ENCODE data around the gene UNCX.

The UNCX gene

GRCh38 chr7:1284743-1285458 lies 52.2 kb downstream of the UNCX start:
- H3K27me3 ChIP-seq (ENCODE audit: control insufficient read depth, insufficient read depth, low read length): peaks cover 12% of the 10 kb centered on the region
- H3K4me3 ChIP-seq (ENCODE audit: low read depth, low read length): no peak overlapping the region
- no peaks in the 10 kb centered on the region for H3K4me1 ChIP-seq (ENCODE audit: control insufficient read depth, insufficient read depth, low read length)

GRCh38 chr7:1285556-1286301 lies 53.1 kb downstream of the UNCX start:
- Histone ChIP-seq H3K36me3 (ENCODE audit: control insufficient read depth, insufficient read depth, low read length) (no peaks in the 10 kb centered on the region), H3K27ac (ENCODE audit: low read depth, low read length) (no peak overlapping the region), H3K4me1 (ENCODE audit: control insufficient read depth, insufficient read depth, low read length) (no peaks in the 10 kb centered on the region), H3K9me3 (ENCODE audit: control insufficient read depth, insufficient read depth, low read length) (no peaks in the 10 kb centered on the region), H3K27me3 (ENCODE audit: control insufficient read depth, insufficient read depth, low read length) (peaks cover 20% of the 10 kb centered on the region), H3K4me3 (ENCODE audit: low read depth, low read length) (no peak overlapping the region), H3K9ac (ENCODE audit: low read depth, low read length) (no peak overlapping the region)

More at GRCh38 chr7:1284743-1285458, 52.2 kb downstream of the UNCX start:
- no peaks in the 10 kb centered on the region for H3K36me3 ChIP-seq (ENCODE audit: control insufficient read depth, insufficient read depth, low read length)
- H3K9me3 ChIP-seq (ENCODE audit: control insufficient read depth, insufficient read depth, low read length): no peaks in the 10 kb centered on the region
- no peak overlapping the region for H3K9ac ChIP-seq (ENCODE audit: low read depth, low read length)
- H3K27ac ChIP-seq (ENCODE audit: low read depth, low read length): no peak overlapping the region

Data from HUES48 (cell line).